HEK293T (cell line): Measurements from ENCODE around the gene NT5DC4.

Experiments
- ELF4 ChIP-seq: fragments of 450-650 bp; IDR thresholded peaks from 2 replicates; pipeline ENCODE4 v1.6.1; 2017; ENCODE audit warnings: antibody characterized with exemption
- FOXA1 ChIP-seq: fragments of 450-650 bp; IDR thresholded peaks from 2 replicates; pipeline ENCODE4 v1.6.1; 2016; ENCODE audit warnings: mild to moderate bottlenecking
- HDGF ChIP-seq: fragments of 450-650 bp; IDR thresholded peaks from 2 replicates; pipeline ENCODE4 v1.6.1; 2017; ENCODE audit warnings: antibody characterized with exemption, borderline replicate concordance
- NFRKB ChIP-seq: fragments of 450-650 bp; IDR thresholded peaks from 2 replicates; pipeline ENCODE4 v1.6.1; 2016; ENCODE audit warnings: mild to moderate bottlenecking, moderate library complexity
- TARDBP ChIP-seq: fragments of 450-650 bp; IDR thresholded peaks from 2 replicates; pipeline ENCODE4 v1.6.1; 2016
- ZNF384 ChIP-seq: fragments of 450-650 bp; IDR thresholded peaks from 2 replicates; pipeline ENCODE4 v1.6.1; 2016

- TF ChIP-seq ZNF384 (no peak), NFRKB (no peak), FOXA1 (no peak), TARDBP (no peak), ELF4 (no peak), HDGF (no peak)
Measured at GRCh38 chr2:112722816-112723546, 2.2 kb downstream of the NT5DC4 start.
